K562 (cell line): ENCODE results near the gene NCOA4.

ENCODE experiments used
- BACH1 ChIP-seq: fragments of 200-800 bp; sonication (Bioruptor generic); IDR thresholded peaks from 2 replicates; pipeline ENCODE4 v1.6.1; 2016; ENCODE audit warnings: missing genetic modification characterization, missing compliant biosample characterization
- CTCF ChIP-seq, 3 experiments: IDR thresholded peaks in 2 of 3; conservative IDR thresholded peaks in 1 of 3; 2 replicates each; pipeline ENCODE4 v1.5.1; 2011 to 2012; ENCODE audit warnings: low read length in 3 of 3, mild to moderate bottlenecking in 3 of 3, control low read depth in 2 of 3, improper control_type of control experiment in 1 of 3, inconsistent platforms in 1 of 3, low read depth in 1 of 3, mixed read lengths in 1 of 3, moderate library complexity in 1 of 3; ENCODE audit not compliant: insufficient read depth in 2 of 3
- JUND ChIP-seq, 2 experiments: IDR thresholded peaks; 2 replicates in 1 of 2; 3 replicates in 1 of 2; pipeline ENCODE4 v1.6.1; 2011; ENCODE audit warnings: borderline replicate concordance in 2 of 2, low read depth in 2 of 2, low read length in 2 of 2, improper control_type of control experiment in 1 of 2, missing biosample characterization in 1 of 2, missing genetic modification characterization in 1 of 2, missing genetic modification reagents in 1 of 2
- MYC ChIP-seq, 2 experiments: fragments of 250-450 bp in 1 of 2; sonication (Bioruptor Pico) in 1 of 2; IDR thresholded peaks; 2 replicates each; pipeline versions ENCODE4 v1.5.1 to v1.6.1; 2012 to 2021; ENCODE audit warnings: low read depth in 2 of 2, borderline replicate concordance in 1 of 2, improper control_type of control experiment in 1 of 2, low read length in 1 of 2, mild to moderate bottlenecking in 1 of 2, moderate library complexity in 1 of 2
- POLR2AphosphoS5 ChIP-seq: IDR thresholded peaks from 2 replicates; pipeline ENCODE4 v1.6.1; 2011; ENCODE audit warnings: mild to moderate bottlenecking, low read depth, low read length, moderate library complexity; ENCODE audit not compliant: control insufficient read depth, insufficient read depth
- U2AF1 ChIP-seq: fragments of 200-400 bp; formaldehyde crosslinking; optimal IDR thresholded peaks from 2 replicates; pipeline ENCODE3; 2017; ENCODE audit warnings: mild to moderate bottlenecking, low read depth, low read length, moderate library complexity
- ZFX ChIP-seq: sonication (generic); formaldehyde crosslinking; IDR thresholded peaks from 2 replicates; pipeline ENCODE4 v1.8.0; 2022; ENCODE audit warnings: mild to moderate bottlenecking, missing genetic modification reagents, moderate library complexity

DNA sequence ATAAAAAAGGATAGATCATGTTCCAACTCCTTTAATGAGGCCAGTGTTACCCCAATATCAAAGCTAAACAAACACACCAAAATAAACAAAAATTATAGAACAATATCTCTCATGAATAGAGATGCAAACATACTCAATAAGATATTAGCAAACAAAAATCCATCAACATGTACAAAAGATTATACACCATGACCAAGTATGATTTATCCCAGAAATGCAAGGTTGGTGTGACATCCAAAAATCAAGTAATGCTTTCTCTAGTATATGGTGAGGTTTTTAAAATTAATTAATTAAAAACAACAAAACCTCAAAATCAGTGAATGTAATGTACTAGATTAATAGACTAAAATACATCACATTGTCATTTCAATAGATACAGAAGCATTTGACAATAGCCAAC is 26.6 kb upstream of the NCOA4 start:
- TF ChIP-seq JUND (IDR thresholded peaks at IDR 0.05; ENCODE audit: borderline replicate concordance, low read depth, low read length): no peak
- no peak for TF ChIP-seq JUND (tag; IDR thresholded peaks at IDR 0.05; ENCODE audit: borderline replicate concordance, low read depth, low read length)
- no peak for TF ChIP-seq BACH1 (tag)
- TF ChIP-seq CTCF (IDR thresholded peaks at IDR 0.05 in 2 of 3, conservative IDR thresholded peaks at IDR 0.05 in 1 of 3; ENCODE audit: insufficient read depth in 2 of 3, low read depth in 1 of 3, low read length in 3 of 3): no peak
- TF ChIP-seq U2AF1: no peak
- no peak for TF ChIP-seq POLR2AphosphoS5
- TF ChIP-seq ZFX (CRISPR knock-in tag): no peak
- TF ChIP-seq MYC (IDR thresholded peaks at IDR 0.05; ENCODE audit: low read depth, low read length): no peak
- no peak for TF ChIP-seq MYC (CRISPR knock-in tag; IDR thresholded peaks at IDR 0.05; ENCODE audit: borderline replicate concordance, low read depth)
